GM12878 (cell line): ENCODE results near the gene BORCS8. TPM values are rescaled to one million over a fixed set of nuclear protein-coding genes. Genes with fewer than 3 reads are reported as not detected.
"Not testable (repeated sequence)": the region's sequence is repeated elsewhere in the genome, so short reads cannot be mapped to it uniquely, and the experiment has no call there.

Experiments
- ATAC-seq: fragments of 200-7000 bp; cut with Tn5 transposase; 3 replicates; pipeline ENCODE4 v1.9.1; 2020; ENCODE audit warnings: mild to moderate bottlenecking, moderate library complexity
- BruUV-seq: library from RNA; stranded (reverse); fragments of 400-500 nt; replicated peaks from 2 replicates; lab custom pipeline; 2021; lab: Mats Ljungman, UMichigan
- CTCF ChIA-PET: fragments of 300-600 bp; sonication (Branson Sonifier 250); formaldehyde crosslinking; extraction: SDS; loops from one replicate; lab custom pipeline; 2021; ENCODE audit warnings: inconsistent platforms; lab: Yijun Ruan, JAX
- POLR2A ChIA-PET: fragments of 350-600 bp; formaldehyde crosslinking; extraction: SDS; loops from one replicate; lab custom pipeline; 2021; ENCODE audit warnings: inconsistent platforms; lab: Charles Lee
- RAD21 ChIA-PET: fragments of 300-600 bp; sonication (Branson Sonifier 250); formaldehyde crosslinking; loops from one replicate; lab custom pipeline; 2023; ENCODE audit warnings: antibody characterized with exemption; ENCODE audit not compliant: unreplicated experiment; lab: Charles Lee
- SMC1A ChIA-PET: fragments of 300-600 bp; sonication (Branson Sonifier 250); formaldehyde crosslinking; loops from one replicate; lab custom pipeline; 2023; ENCODE audit not compliant: unreplicated experiment, uncharacterized antibody; lab: Charles Lee
- DNase-seq: peaks from one replicate; pipeline ENCODE4 v3.0.0-alpha.2; 2011; ENCODE audit warnings: low read depth, low spot score
- FAIRE-seq: peaks from 3 replicates; lab custom pipeline; 2011; peaks lifted over from hg19 to GRCh38; lab: Jason Lieb, UNC
- H2AFZ ChIP-seq: 2 replicates; pipeline ENCODE4 v1.6.0; 2011; ENCODE audit warnings: low read depth, low read length, control low read depth; ENCODE audit not compliant: control insufficient read depth
- H3K27ac ChIP-seq: 2 replicates; pipeline ENCODE4 v1.5.1; 2011; ENCODE audit warnings: control low read depth; ENCODE audit not compliant: control insufficient read depth, insufficient read depth
- H3K27me3 ChIP-seq, 2 experiments: replicated peaks in 1 of 2; 2 replicates each; pipeline versions ENCODE4 v1.6.0 to v1.6.1; 2011; ENCODE audit warnings: low read length in 1 of 2; ENCODE audit not compliant: control insufficient read depth in 2 of 2, insufficient read depth in 2 of 2
- H3K36me3 ChIP-seq, 2 experiments: 2 replicates each; pipeline ENCODE4 v1.5.1; 2011; ENCODE audit warnings: low read length in 1 of 2; ENCODE audit not compliant: control insufficient read depth in 2 of 2, insufficient read depth in 2 of 2
- H3K4me1 ChIP-seq: 2 replicates; pipeline ENCODE4 v1.6.1; 2011; ENCODE audit warnings: mild to moderate bottlenecking, low read length, moderate library complexity, mixed read lengths; ENCODE audit not compliant: control insufficient read depth, insufficient read depth
- H3K4me2 ChIP-seq: 2 replicates; pipeline ENCODE4 v1.6.0; 2011; ENCODE audit warnings: control low read depth; ENCODE audit not compliant: control insufficient read depth, insufficient read depth
- H3K4me3 ChIP-seq: fragments of 200-600 bp; sonication (generic); 2 replicates; pipeline ENCODE4 v1.5.1; 2016
- H3K79me2 ChIP-seq: 2 replicates; pipeline ENCODE4 v1.6.0; 2011; ENCODE audit warnings: low read length; ENCODE audit not compliant: control insufficient read depth, insufficient read depth
- H3K9ac ChIP-seq: 2 replicates; pipeline ENCODE4 v1.8.0; 2011; ENCODE audit warnings: low read length, control low read depth, mixed read lengths; ENCODE audit not compliant: control insufficient read depth, insufficient read depth
- H3K9me3 ChIP-seq: replicated peaks from 3 replicates; pipeline ENCODE4 v1.5.1; 2011; ENCODE audit warnings: mild to moderate bottlenecking, low read length; ENCODE audit not compliant: control insufficient read depth, insufficient read depth
- H4K20me1 ChIP-seq: 2 replicates; pipeline ENCODE4 v1.6.0; 2011; ENCODE audit not compliant: control insufficient read depth, insufficient read depth
- ATF2 ChIP-seq: IDR thresholded peaks from 2 replicates; pipeline ENCODE4 v1.6.1; 2012; ENCODE audit warnings: low read length, inconsistent platforms
- CTCF ChIP-seq, 3 experiments: IDR thresholded peaks in 2 of 3; conservative IDR thresholded peaks in 1 of 3; 2 replicates each; pipeline ENCODE4 v1.5.1; 2011; ENCODE audit warnings: low read depth in 3 of 3, low read length in 3 of 3, mild to moderate bottlenecking in 3 of 3, control low read depth in 2 of 3, moderate library complexity in 2 of 3, inconsistent platforms in 1 of 3, mixed read lengths in 1 of 3; ENCODE audit not compliant: control insufficient read depth in 2 of 3, insufficient read depth in 1 of 3; ENCODE audit errors: extremely low read depth in 1 of 3
- MYB ChIP-seq: fragments of 150-350 bp; IDR thresholded peaks from 2 replicates; pipeline ENCODE4 v1.6.1; 2014; ENCODE audit warnings: mild to moderate bottlenecking, low read depth, low read length, borderline replicate concordance
- POU2F2 ChIP-seq: IDR thresholded peaks from 3 replicates; pipeline ENCODE4 v1.6.1; 2011; ENCODE audit warnings: low read depth, mild to moderate bottlenecking, low read length, borderline replicate concordance
- RELA ChIP-seq: fragments of 450-650 bp; IDR thresholded peaks from 2 replicates; pipeline ENCODE4 v1.8.0; 2014; ENCODE audit warnings: borderline replicate concordance; ENCODE audit not compliant: partially characterized antibody
- SMAD5 ChIP-seq: IDR thresholded peaks from 2 replicates; pipeline ENCODE4 v1.6.1; 2016; ENCODE audit warnings: antibody characterized with exemption, low read depth
- TAF1 ChIP-seq: IDR thresholded peaks from 2 replicates; pipeline ENCODE4 v1.6.1; 2011; ENCODE audit warnings: mild to moderate bottlenecking, low read depth, low read length, borderline replicate concordance
- ZBED1 ChIP-seq: IDR thresholded peaks from 2 replicates; pipeline ENCODE4 v1.6.1; 2016; ENCODE audit warnings: borderline replicate concordance
- WGBS: methylation state at CpG from one replicate; pipeline ENCODE4 v1.1.6; 2016; ENCODE audit warnings: low lambda C conversion rate; ENCODE audit not compliant: insufficient replicate concordance, insufficient coverage; ENCODE audit errors: missing lambda C conversion rate; 5-methylcytosine and 5-hydroxymethylcytosine counted together
- in situ Hi-C: fragments of 300-500 bp; cut with MboI; formaldehyde crosslinking; loops from 9 replicates; pipeline ENCODE4 v1.14.3; 2018; ENCODE audit warnings: mixed read lengths
- intact Hi-C: fragments of 100-400 bp; cut with micrococcal nuclease; formaldehyde crosslinking; loops from one replicate; pipeline ENCODE4 v1.14.2; 2022; ENCODE audit not compliant: unreplicated experiment
- polyA plus RNA-seq, 11 experiments: library from polyadenylated mRNA; depleted of rRNA in 4 of 11; unstranded in 6 of 11; stranded (reverse) in 5 of 11; fragments of >200 nt; fragmentation: Nextera tagmentation in 4 of 11; fragmentation: Illumina TruSeq in 1 of 11; extraction: Ambion mirVana in 4 of 11; extraction: Trizol in 1 of 11; gene quantifications; 1 replicate in 1 of 11; 2 replicates in 10 of 11; pipeline versions ENCODE4 v1.2.1 to v1.2.3, GENCODE V29; 2011 to 2016; ENCODE audit warnings: inconsistent platforms in 2 of 11, missing spikeins in 2 of 11, low read depth in 1 of 11
- total RNA-seq, 4 experiments: library from RNA; depleted of rRNA in 3 of 4; stranded (reverse); fragments of >200 nt in 3 of 4; fragmentation: Illumina TruSeq in 1 of 4; extraction: Trizol in 1 of 4; gene quantifications; 2 replicates each; pipeline versions ENCODE4 v1.2.1 to v1.2.3, GENCODE V29; 2013 to 2021

Gene BORCS8
- total and polyA plus RNA-seq, 10 of the 15 experiments (the other 5 are each of a cell fraction or from before 2014, with no cell fraction given): 3.7 to 40.3 (median 23.4) TPM

GRCh38 chr19:19148504-19148903 lies 43.4 kb downstream of the BORCS8 start:
- H3K36me3 ChIP-seq, H3K79me2 ChIP-seq, H2AFZ ChIP-seq, ATAC-seq, FAIRE-seq, DNase-seq, H3K9me3 ChIP-seq, H3K27me3 ChIP-seq, H3K9ac ChIP-seq, BruUV-seq, H3K27ac ChIP-seq, H3K4me2 ChIP-seq, intact Hi-C loops, H4K20me1 ChIP-seq, H3K4me3 ChIP-seq: not testable (repeated sequence)
- POLR2A ChIA-PET: interaction anchor here (1.1 to 2.5 kb wide), 2 partner anchors 21 to 26 kb away, joined by 4 to 7 read pairs; partner anchors contain the start of gene MEF2B
- CTCF ChIA-PET: interaction anchor here (1.1 to 6.3 kb wide), 4 partner anchors 10 to 27 kb away, joined by 3 to 207 read pairs (median 40); partner anchors contain the start of gene MEF2B
- SMC1A ChIA-PET: interaction anchor here (1.0 to 5.4 kb wide), 6 partner anchors 8 to 26 kb away, joined by 3 to 114 read pairs (median 10); partner anchors contain the start of gene MEF2B
- RAD21 ChIA-PET: interaction anchor here (0.7 to 17.5 kb wide), 4 partner anchors 9 to 430 kb away, joined by 3 to 394 read pairs (median 5); partner anchors contain the start of gene MEF2B
- in situ Hi-C loops: loop anchor here (10.0 kb wide), 1 partner anchor 346 kb away; no protein-coding TSS in a partner anchor
- 90% methylated on average over 8 of the region's 8 CpGs for WGBS
- peaks cover 16% of the 10 kb centered on the region for H3K4me1 ChIP-seq

- Histone ChIP-seq H3K36me3 (peaks cover 6 to 8% of the 10 kb centered on the region in 2 experiments; a peak in 3 of 4 replicates), H3K27ac (no peak overlapping the region), H3K4me2 (no peak overlapping the region), H3K4me3 (no peak overlapping the region), H3K79me2 (no peaks in the 10 kb centered on the region), H3K4me1 (peaks cover 10% of the 10 kb centered on the region), H3K9ac (no peak overlapping the region), H2AFZ (no peak overlapping the region), H4K20me1 (no peaks in the 10 kb centered on the region), H3K9me3 (no peaks in the 10 kb centered on the region), H3K27me3 (no peaks in the 10 kb centered on the region)
- no peak for DNase-seq
- POLR2A ChIA-PET: interaction anchor here (1.1 to 1.6 kb wide), 3 partner anchors 14 to 27 kb away, joined by 4 to 6 read pairs (median 5); partner anchors contain the start of gene MEF2B
- intact Hi-C loops (no loop called here), in situ Hi-C loops (loop anchor here (10.0 kb wide), 1 partner anchor 347 kb away; no protein-coding TSS in a partner anchor)
- ATAC-seq: no peak
- CTCF ChIA-PET: interaction anchor here (0.8 to 6.3 kb wide), 6 partner anchors 11 to 93 kb away, joined by 3 to 207 read pairs (median 12); partner anchors contain the start of gene MEF2B
- RAD21 ChIA-PET: interaction anchor here (1.6 to 17.5 kb wide), 2 partner anchors 10 to 26 kb away, joined by 6 to 394 read pairs; partner anchors contain the start of gene MEF2B
- no TSS peak for BruUV-seq
- WGBS: 88% methylated on average over 5 of the region's 5 CpGs
- TF ChIP-seq TAF1 (no peak), SMAD5 (no peak), RELA (no peak), ATF2 (no peak), MYB (no peak), ZBED1 (no peak), POU2F2 (no peak), CTCF (IDR thresholded peaks at IDR 0.05 in 2 of 3, conservative IDR thresholded peaks at IDR 0.05 in 1 of 3; ENCODE audit: control insufficient read depth in 2 of 3, extremely low read depth in 1 of 3, insufficient read depth in 1 of 3, low read depth in 3 of 3, low read length in 3 of 3) (no peak)
- no peak for FAIRE-seq
- SMC1A ChIA-PET: interaction anchor here (1.0 to 5.4 kb wide), 6 partner anchors 9 to 27 kb away, joined by 3 to 114 read pairs (median 10); partner anchors contain the start of gene MEF2B
Measured at GRCh38 chr19:19147344-19147743, 44.6 kb downstream of the BORCS8 start.
